ENCODE results near the gene MYO9B.

The MYO9B gene

GRCh38 chr19:17149393-17150135 is 74.0 kb downstream of the MYO9B start:
- TF ChIP-seq GATA3 (IDR thresholded peaks at IDR 0.05; ENCODE audit: low read depth, low read length) (no peak), GATA2 (IDR thresholded peaks at IDR 0.05; ENCODE audit: low read depth, low read length) (no peak)

GRCh38 chr19:17153996-17154395 is 78.4 kb downstream of the MYO9B start:
- TF ChIP-seq GATA2 (IDR thresholded peaks at IDR 0.05; ENCODE audit: low read depth, low read length) (no peak), GATA3 (IDR thresholded peaks at IDR 0.05; ENCODE audit: low read depth, low read length) (no peak)

GRCh38 chr19:17155251-17155650 is 79.7 kb downstream of the MYO9B start:
- TF ChIP-seq GATA2 (IDR thresholded peaks at IDR 0.05; ENCODE audit: low read depth, low read length): no peak
- TF ChIP-seq GATA3 (IDR thresholded peaks at IDR 0.05; ENCODE audit: low read depth, low read length): no peak

DNA sequence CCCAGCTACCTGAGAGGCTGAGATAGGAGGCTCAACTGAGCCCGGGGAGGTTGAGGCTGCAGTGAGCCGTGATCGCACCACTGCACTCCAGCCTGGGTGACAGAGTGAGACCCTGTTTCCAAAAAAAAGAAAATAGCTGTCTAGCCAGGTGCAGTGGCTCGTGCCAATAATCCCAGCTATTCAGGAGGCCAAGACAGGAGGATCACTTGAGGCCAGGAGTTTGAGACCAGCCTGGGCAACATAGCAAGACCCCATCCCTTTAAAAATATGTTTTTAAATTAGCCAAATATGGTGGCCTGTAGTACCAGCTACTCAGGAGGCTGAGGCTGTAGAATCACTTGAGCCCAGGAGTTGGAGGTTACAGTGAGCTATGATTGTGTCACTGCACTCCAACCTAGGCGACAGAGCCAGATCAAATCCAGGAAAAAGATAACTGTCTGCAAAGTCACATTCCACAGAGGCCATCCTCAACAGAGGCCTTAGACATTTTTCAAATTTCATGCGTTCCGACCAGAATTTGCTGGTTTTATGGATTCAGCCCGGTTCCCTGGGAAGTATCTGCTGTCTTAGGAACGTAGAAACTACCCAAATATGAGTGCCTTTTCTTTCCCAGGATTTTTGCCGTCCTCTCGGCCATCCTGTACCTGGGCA is 80.8 kb downstream of the MYO9B start:
- TF ChIP-seq GATA3 (IDR thresholded peaks at IDR 0.05; ENCODE audit: low read depth, low read length): no peak
- no peak for TF ChIP-seq GATA2 (IDR thresholded peaks at IDR 0.05; ENCODE audit: low read depth, low read length)

DNA sequence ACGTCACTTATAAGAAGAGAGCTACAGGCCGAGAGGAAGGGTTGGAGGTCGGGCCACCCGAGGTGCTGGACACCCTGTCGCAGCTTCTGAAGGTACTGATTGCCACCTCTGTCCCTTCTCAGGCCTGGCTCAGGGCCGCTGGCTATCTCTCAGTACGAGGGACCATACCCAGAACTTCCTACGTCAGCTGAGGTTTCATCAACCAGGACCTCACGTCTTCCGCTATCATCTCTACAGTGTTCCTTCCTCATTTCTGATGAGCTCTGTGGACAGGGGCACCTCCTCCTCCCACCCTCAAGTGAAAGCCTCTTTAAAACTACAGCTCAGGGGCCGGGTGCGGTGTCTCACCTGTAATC is 81.3 kb downstream of the MYO9B start:
- TF ChIP-seq GATA2 (IDR thresholded peaks at IDR 0.05; ENCODE audit: low read depth, low read length) (no peak), GATA3 (IDR thresholded peaks at IDR 0.05; ENCODE audit: low read depth, low read length) (no peak)

DNA sequence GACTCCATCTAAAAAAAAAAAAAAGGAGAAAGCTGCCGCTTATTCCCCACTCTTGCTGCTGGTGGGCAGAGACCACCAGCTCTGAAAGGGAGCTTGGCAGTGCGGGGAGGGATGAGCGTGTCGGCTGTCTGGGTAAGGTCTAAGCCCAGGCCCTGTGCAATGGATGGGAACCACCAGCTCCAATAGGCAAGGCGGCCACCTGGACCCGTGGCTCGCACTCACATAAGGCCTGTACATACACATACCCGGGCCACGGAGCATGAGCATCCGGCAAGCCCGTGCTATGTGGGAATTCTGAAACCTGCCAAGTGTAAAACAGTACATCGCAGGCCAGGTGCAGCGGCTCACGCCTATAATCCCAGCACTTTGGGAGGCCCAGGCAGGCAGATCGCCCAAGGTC is 83.0 kb downstream of the MYO9B start:
- TF ChIP-seq GATA2 (IDR thresholded peaks at IDR 0.05; ENCODE audit: low read depth, low read length) (no peak), GATA3 (IDR thresholded peaks at IDR 0.05; ENCODE audit: low read depth, low read length) (no peak)

- TF ChIP-seq GATA3 (IDR thresholded peaks at IDR 0.05; ENCODE audit: low read depth, low read length): no peak
- TF ChIP-seq GATA2 (IDR thresholded peaks at IDR 0.05; ENCODE audit: low read depth, low read length): no peak
Measured at GRCh38 chr19:17159466-17160393, 84.2 kb downstream of the MYO9B start.

GRCh38 chr19:17160908-17161307 is 85.3 kb downstream of the MYO9B start:
- TF ChIP-seq GATA2 (IDR thresholded peaks at IDR 0.05; ENCODE audit: low read depth, low read length) (no peak), GATA3 (IDR thresholded peaks at IDR 0.05; ENCODE audit: low read depth, low read length) (no peak)

GRCh38 chr19:17162580-17162979 is 87.0 kb downstream of the MYO9B start:
- TF ChIP-seq GATA2 (IDR thresholded peaks at IDR 0.05; ENCODE audit: low read depth, low read length): no peak
- no peak for TF ChIP-seq GATA3 (IDR thresholded peaks at IDR 0.05; ENCODE audit: low read depth, low read length)

DNA sequence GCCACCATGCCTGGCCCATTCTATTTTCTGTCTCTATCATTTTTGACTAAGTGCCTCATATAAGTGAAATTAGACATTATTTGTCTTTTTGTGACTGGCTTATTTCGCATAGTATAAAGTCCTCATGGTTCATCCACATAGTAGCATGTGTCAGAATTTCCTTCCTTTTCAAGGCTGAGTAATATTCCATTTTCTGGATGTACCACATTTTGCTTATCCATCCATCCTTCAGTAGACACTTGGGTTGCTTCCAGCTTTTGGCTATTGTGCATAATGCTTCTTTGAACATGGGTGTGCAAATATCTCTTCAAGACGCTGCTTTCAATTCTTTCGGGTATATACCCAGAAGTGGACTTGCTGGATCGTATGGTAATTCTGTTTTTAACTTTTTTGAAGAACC is 88.1 kb downstream of the MYO9B start:
- no peak for TF ChIP-seq GATA3 (IDR thresholded peaks at IDR 0.05; ENCODE audit: low read depth, low read length)
- TF ChIP-seq GATA2 (IDR thresholded peaks at IDR 0.05; ENCODE audit: low read depth, low read length): no peak

DNA sequence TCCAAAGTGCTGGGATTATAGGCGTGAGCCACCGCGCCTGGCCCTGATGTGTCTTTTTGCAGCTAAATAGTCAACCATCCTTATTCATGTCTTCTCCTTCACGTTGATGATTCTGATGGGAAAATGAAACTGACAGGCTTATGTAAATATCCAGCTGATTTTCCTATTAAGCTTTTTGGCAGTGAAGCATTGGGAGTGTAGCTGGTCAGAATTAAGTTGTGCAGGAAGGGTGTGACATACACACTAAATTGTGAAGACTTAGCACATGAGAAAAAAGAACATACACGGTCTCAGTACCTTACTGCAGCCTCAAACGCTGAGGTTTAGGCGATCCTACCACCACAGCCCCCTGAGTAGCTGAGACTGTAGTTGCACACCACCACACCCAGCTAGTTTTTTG is 89.1 kb downstream of the MYO9B start:
- TF ChIP-seq GATA2 (IDR thresholded peaks at IDR 0.05; ENCODE audit: low read depth, low read length) (no peak), GATA3 (IDR thresholded peaks at IDR 0.05; ENCODE audit: low read depth, low read length) (no peak)

GRCh38 chr19:17165715-17166114 is 90.1 kb downstream of the MYO9B start:
- TF ChIP-seq GATA3 (IDR thresholded peaks at IDR 0.05; ENCODE audit: low read depth, low read length): no peak
- TF ChIP-seq GATA2 (IDR thresholded peaks at IDR 0.05; ENCODE audit: low read depth, low read length): no peak

- TF ChIP-seq GATA2 (IDR thresholded peaks at IDR 0.05; ENCODE audit: low read depth, low read length) (no peak), GATA3 (IDR thresholded peaks at IDR 0.05; ENCODE audit: low read depth, low read length) (no peak)
Measured at GRCh38 chr19:17170538-17171297, 95.1 kb downstream of the MYO9B start.

GRCh38 chr19:17171874-17172273 is 96.3 kb downstream of the MYO9B start:
- TF ChIP-seq GATA3 (IDR thresholded peaks at IDR 0.05; ENCODE audit: low read depth, low read length) (no peak), GATA2 (IDR thresholded peaks at IDR 0.05; ENCODE audit: low read depth, low read length) (no peak)

Measured in SH-SY5Y (cell line).